Panc1 (cell line): ENCODE results near the gene FAM20A.

ENCODE experiments used
- CTCF ChIP-seq: fragments of 450-650 bp; IDR thresholded peaks from 2 replicates; pipeline ENCODE4 v1.5.1; 2017; ENCODE audit warnings: mild to moderate bottlenecking
- POLR2AphosphoS5 ChIP-seq: IDR thresholded peaks from 2 replicates; pipeline ENCODE4 v1.6.1; 2012; ENCODE audit warnings: mild to moderate bottlenecking, low read depth, low read length, moderate library complexity
- TF ChIP-seq, protein P1 (sequence below), 2 experiments: IDR thresholded peaks; 2 replicates each; pipeline ENCODE4 v1.6.1; 2011 to 2012; ENCODE audit warnings: low read depth in 2 of 2, control low read depth in 1 of 2, low read length in 1 of 2, mild to moderate bottlenecking in 1 of 2, moderate library complexity in 1 of 2; ENCODE audit not compliant: insufficient read depth in 1 of 2

DNA sequence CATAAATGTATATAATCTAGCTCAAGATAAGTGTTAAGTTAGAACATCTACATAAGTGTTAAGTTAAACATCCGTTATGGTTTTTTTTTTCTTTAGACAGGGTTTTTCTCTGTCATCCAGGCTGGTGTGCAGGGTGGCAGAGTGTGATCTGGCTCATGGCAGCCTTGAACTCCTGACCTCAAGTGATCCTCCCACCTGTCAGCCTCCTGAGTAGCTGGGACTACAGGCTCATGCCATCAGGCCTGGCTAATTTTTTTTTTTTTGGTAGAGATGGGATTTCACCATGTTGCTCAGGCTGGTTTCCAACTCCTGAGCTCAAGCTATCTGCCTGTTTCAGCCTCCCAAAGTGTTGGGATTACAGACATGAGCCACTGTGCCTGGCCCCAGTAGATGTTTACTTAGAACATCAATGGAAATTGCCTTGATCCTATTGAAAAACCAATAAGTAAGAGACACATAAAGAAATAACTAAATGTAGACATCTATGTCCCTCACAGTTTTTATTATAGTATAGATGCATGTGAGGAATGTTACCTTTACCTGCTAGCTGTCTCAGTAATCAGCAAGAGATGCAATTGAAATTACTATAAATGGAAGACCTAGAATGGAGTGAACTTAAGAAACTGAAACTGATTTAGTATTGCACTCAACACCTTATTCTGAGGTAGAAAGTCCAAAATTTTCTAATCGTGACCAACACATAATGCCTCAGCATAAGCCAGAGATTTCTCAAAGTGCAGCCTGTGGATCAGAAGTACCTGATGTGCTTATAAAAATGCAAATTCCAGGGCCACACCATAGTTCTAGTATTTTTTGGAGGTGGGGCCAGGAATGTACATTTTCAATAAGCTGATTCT lies 5.5 kb upstream of the FAM20A start:
- TF ChIP-seq POLR2AphosphoS5, result no peak
- TF ChIP-seq CTCF, result no peak
- TF ChIP-seq, protein P1, sequence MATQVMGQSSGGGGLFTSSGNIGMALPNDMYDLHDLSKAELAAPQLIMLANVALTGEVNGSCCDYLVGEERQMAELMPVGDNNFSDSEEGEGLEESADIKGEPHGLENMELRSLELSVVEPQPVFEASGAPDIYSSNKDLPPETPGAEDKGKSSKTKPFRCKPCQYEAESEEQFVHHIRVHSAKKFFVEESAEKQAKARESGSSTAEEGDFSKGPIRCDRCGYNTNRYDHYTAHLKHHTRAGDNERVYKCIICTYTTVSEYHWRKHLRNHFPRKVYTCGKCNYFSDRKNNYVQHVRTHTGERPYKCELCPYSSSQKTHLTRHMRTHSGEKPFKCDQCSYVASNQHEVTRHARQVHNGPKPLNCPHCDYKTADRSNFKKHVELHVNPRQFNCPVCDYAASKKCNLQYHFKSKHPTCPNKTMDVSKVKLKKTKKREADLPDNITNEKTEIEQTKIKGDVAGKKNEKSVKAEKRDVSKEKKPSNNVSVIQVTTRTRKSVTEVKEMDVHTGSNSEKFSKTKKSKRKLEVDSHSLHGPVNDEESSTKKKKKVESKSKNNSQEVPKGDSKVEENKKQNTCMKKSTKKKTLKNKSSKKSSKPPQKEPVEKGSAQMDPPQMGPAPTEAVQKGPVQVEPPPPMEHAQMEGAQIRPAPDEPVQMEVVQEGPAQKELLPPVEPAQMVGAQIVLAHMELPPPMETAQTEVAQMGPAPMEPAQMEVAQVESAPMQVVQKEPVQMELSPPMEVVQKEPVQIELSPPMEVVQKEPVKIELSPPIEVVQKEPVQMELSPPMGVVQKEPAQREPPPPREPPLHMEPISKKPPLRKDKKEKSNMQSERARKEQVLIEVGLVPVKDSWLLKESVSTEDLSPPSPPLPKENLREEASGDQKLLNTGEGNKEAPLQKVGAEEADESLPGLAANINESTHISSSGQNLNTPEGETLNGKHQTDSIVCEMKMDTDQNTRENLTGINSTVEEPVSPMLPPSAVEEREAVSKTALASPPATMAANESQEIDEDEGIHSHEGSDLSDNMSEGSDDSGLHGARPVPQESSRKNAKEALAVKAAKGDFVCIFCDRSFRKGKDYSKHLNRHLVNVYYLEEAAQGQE (IDR thresholded peaks at IDR 0.05; ENCODE audit: insufficient read depth in 1 of 2, low read depth in 2 of 2, low read length in 1 of 2), result no peak
